GM12891 (cell line): ENCODE measurements around the gene TBC1D12.

Experiments
- PAX5 ChIP-seq: IDR thresholded peaks from 2 replicates; pipeline ENCODE4 v1.6.1; 2011; ENCODE audit warnings: low read length, moderate library complexity, mild to moderate bottlenecking; ENCODE audit not compliant: insufficient read depth, severe bottlenecking
- POLR2A ChIP-seq: IDR thresholded peaks from 2 replicates; pipeline ENCODE4 v1.6.1; 2011; ENCODE audit warnings: low read depth, low read length, control low read depth
- TAF1 ChIP-seq: IDR thresholded peaks from 2 replicates; pipeline ENCODE4 v1.6.1; 2011; ENCODE audit warnings: low read depth, low read length, control low read depth

DNA sequence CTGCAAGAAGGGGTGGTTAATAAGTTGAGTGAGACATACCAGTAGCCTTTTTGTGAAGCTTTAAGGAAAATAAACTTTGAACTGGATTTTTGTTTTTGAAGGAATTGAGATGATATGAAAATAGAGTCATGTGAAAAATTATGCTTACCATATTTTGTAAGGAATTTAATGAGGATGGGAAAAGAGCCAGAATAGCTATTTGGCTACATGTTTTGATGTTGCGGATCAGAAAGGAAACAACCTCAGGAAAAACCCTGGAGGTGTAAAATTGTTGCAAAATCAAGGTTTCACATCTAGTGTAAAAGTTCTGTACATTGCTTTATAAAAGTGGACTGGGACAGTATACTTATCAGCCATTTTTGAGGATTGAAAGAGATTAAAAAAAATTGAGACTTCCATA lies 15.0 kb downstream of the TBC1D12 start:
- TF ChIP-seq PAX5: no peak
- no peak for TF ChIP-seq POLR2A
- TF ChIP-seq TAF1: no peak
